ENCODE data around the gene BPIFA2.
"Not testable (repeated sequence)": the region's sequence is repeated elsewhere in the genome, so short reads cannot be mapped to it uniquely, and the experiment has no call there.

Gene BPIFA2

GRCh38 chr20:33167859-33168258 lies at the start of gene BPIFA2:
Gene BPIFA2, plus strand, starts transcription at chr20:33168159. Its CDS starts 987 bp downstream, at chr20:33169146.
- DNase-seq, result no peak

GRCh38 chr20:33119725-33120720 lies 47.9 kb upstream of the BPIFA2 start:
- DNase-seq, result no peak

GRCh38 chr20:33120934-33121333 lies 47.0 kb upstream of the BPIFA2 start:
- DNase-seq, result no peak

GRCh38 chr20:33122297-33122696 lies 45.7 kb upstream of the BPIFA2 start:
- DNase-seq, result not testable (repeated sequence)

GRCh38 chr20:33124261-33124660 lies 43.7 kb upstream of the BPIFA2 start:
- no peak for DNase-seq

- DNase-seq, result no peak
Measured at GRCh38 chr20:33124994-33125393, 43.0 kb upstream of the BPIFA2 start.

GRCh38 chr20:33125983-33126382 lies 42.0 kb upstream of the BPIFA2 start:
- no peak for DNase-seq

GRCh38 chr20:33127422-33128097 lies 40.4 kb upstream of the BPIFA2 start:
- no peak for DNase-seq

GRCh38 chr20:33130568-33131061 lies 37.3 kb upstream of the BPIFA2 start:
- DNase-seq, result no peak

GRCh38 chr20:33131949-33132473 lies 35.9 kb upstream of the BPIFA2 start:
- no peak for DNase-seq

GRCh38 chr20:33132513-33133372 lies 35.2 kb upstream of the BPIFA2 start:
- DNase-seq, result no peak

GRCh38 chr20:33133373-33133941 lies 34.5 kb upstream of the BPIFA2 start:
- DNase-seq, result no peak

- DNase-seq, result no peak
Measured at GRCh38 chr20:33137195-33137594, 30.8 kb upstream of the BPIFA2 start.

GRCh38 chr20:33139467-33139866 lies 28.5 kb upstream of the BPIFA2 start:
- no peak for DNase-seq

- no peak for DNase-seq
Measured at GRCh38 chr20:33145521-33145920, 22.4 kb upstream of the BPIFA2 start.

- no peak for DNase-seq
Measured at GRCh38 chr20:33147299-33147698, 20.7 kb upstream of the BPIFA2 start.

GRCh38 chr20:33148040-33148439 lies 19.9 kb upstream of the BPIFA2 start:
- DNase-seq, result no peak

GRCh38 chr20:33154252-33154651 lies 13.7 kb upstream of the BPIFA2 start:
- DNase-seq, result no peak

GRCh38 chr20:33158637-33159385 lies 9.1 kb upstream of the BPIFA2 start:
- DNase-seq, result no peak

GRCh38 chr20:33159713-33160112 lies 8.2 kb upstream of the BPIFA2 start:
- DNase-seq, result no peak

GRCh38 chr20:33160681-33161080 lies 7.3 kb upstream of the BPIFA2 start:
- no peak for DNase-seq
